Measurements from ENCODE around the gene DUSP18. TPM values are rescaled to one million over a fixed set of nuclear protein-coding genes. Genes with fewer than 3 reads are reported as not detected.

DUSP18 gene
- total RNA-seq, 1 donor from 2014 or later, result 8.6 TPM

DNA sequence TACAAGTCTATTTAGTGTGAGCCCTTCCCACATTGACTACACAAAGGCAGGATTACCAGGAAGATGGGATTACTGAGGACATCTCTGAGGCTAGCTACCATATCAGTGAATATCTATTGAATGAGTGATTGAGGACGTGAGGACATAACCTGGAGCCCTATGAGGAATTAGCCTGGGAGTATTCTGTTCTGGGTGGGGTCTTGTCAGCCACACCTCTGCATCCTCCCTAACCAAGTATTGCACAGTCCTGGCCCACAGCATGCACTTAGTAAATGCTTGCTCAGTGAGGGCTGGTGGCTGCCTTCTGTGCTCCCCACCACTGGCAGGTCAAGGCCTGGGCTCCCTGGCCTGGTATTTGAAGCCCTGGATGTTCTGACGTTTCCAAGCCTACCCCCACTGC is 14.8 kb downstream of the DUSP18 start:
- Mint-ChIP-seq H3K4me3 (ENCODE audit: unreplicated experiment) (no peak overlapping the region), H3K4me1 (ENCODE audit: low read depth, unreplicated experiment) (no peaks in the 10 kb centered on the region), H3K27ac (ENCODE audit: unreplicated experiment) (no peak overlapping the region), H3K9me3 (ENCODE audit: unreplicated experiment) (no peaks in the 10 kb centered on the region), H3K36me3 (ENCODE audit: low read depth, unreplicated experiment) (peaks cover 9% of the 10 kb centered on the region), H3K27me3 (ENCODE audit: low read depth, unreplicated experiment) (peaks cover 1% of the 10 kb centered on the region)
- DNase-seq (ENCODE audit: low read depth) (no peak), FAIRE-seq (no peak)
- Histone ChIP-seq H4K20me1 (ENCODE audit: insufficient read depth, low read length) (no peaks in the 10 kb centered on the region), H3K79me2 (ENCODE audit: insufficient read depth, low read length) (no peaks in the 10 kb centered on the region), H3K27ac (ENCODE audit: low read depth, low read length) (no peak overlapping the region), H3K9me3 (ENCODE audit: insufficient read depth, low read depth, low read length) (no peaks in the 10 kb centered on the region), H3K27me3 (ENCODE audit: insufficient read depth, low read length) (no peaks in the 10 kb centered on the region), H3K4me2 (ENCODE audit: low read length) (no peak overlapping the region), H3K9ac (ENCODE audit: low read length) (no peak overlapping the region), H3K4me1 (ENCODE audit: insufficient read depth, low read length) (peaks cover 5% of the 10 kb centered on the region), H2AFZ (ENCODE audit: low read depth, low read length) (no peak overlapping the region), H3K36me3 (ENCODE audit: insufficient read depth, low read length) (no peaks in the 10 kb centered on the region), H3K4me3 (ENCODE audit: insufficient read depth, low read depth, low read length) (no peak overlapping the region)
- TF ChIP-seq EZH2 (IDR thresholded peaks at IDR 0.05; ENCODE audit: insufficient read depth, low read length), result no peak
- TF ChIP-seq, protein P1, sequence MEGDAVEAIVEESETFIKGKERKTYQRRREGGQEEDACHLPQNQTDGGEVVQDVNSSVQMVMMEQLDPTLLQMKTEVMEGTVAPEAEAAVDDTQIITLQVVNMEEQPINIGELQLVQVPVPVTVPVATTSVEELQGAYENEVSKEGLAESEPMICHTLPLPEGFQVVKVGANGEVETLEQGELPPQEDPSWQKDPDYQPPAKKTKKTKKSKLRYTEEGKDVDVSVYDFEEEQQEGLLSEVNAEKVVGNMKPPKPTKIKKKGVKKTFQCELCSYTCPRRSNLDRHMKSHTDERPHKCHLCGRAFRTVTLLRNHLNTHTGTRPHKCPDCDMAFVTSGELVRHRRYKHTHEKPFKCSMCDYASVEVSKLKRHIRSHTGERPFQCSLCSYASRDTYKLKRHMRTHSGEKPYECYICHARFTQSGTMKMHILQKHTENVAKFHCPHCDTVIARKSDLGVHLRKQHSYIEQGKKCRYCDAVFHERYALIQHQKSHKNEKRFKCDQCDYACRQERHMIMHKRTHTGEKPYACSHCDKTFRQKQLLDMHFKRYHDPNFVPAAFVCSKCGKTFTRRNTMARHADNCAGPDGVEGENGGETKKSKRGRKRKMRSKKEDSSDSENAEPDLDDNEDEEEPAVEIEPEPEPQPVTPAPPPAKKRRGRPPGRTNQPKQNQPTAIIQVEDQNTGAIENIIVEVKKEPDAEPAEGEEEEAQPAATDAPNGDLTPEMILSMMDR (IDR thresholded peaks at IDR 0.05; ENCODE audit: insufficient read depth, low read depth, low read length), result no peak

DNA sequence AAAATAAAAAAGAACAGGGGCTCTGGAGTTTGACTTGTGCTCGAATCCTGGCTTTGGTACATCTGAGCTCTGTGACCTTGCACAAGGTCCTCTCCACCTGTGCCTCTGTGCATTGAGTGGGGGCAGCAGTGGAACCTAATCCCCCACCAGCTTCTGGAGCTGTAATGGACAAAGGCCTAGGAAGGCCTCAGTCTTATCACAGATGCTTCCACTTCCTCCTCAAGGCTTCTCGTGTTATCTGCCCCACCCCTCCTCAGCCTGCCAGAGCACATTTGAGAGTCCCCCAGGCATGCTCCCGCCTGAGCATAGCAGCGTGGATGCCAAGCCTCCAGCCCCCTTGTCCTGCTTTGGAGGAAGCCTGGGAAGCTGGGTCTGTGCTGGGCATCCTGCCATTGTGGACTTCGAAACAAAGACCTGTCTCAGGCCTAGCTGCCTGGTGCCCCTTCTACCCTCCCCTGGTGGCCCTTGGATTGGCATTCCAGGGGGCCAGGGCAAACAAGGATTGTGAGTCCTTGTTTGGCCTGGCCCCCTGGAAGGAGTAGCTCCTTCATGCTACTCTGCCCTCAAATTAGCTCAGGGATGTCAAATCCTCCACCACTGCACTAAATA is 17.1 kb downstream of the DUSP18 start:
- Mint-ChIP-seq H3K36me3 (ENCODE audit: low read depth, unreplicated experiment) (peaks cover 9% of the 10 kb centered on the region), H3K27me3 (ENCODE audit: low read depth, unreplicated experiment) (peaks cover 1% of the 10 kb centered on the region), H3K27ac (ENCODE audit: unreplicated experiment) (no peak overlapping the region), H3K4me1 (ENCODE audit: low read depth, unreplicated experiment) (no peaks in the 10 kb centered on the region), H3K4me3 (ENCODE audit: unreplicated experiment) (no peak overlapping the region), H3K9me3 (ENCODE audit: unreplicated experiment) (no peaks in the 10 kb centered on the region)
- no peaks in the 10 kb centered on the region for H3K9me3 ChIP-seq (ENCODE audit: insufficient read depth, low read depth, low read length)
- no peak overlapping the region for H2AFZ ChIP-seq (ENCODE audit: low read depth, low read length)
- H3K27me3 ChIP-seq (ENCODE audit: insufficient read depth, low read length), result no peaks in the 10 kb centered on the region
- TF ChIP-seq EZH2 (IDR thresholded peaks at IDR 0.05; ENCODE audit: insufficient read depth, low read length), result no peak
- TF ChIP-seq, protein P1 (IDR thresholded peaks at IDR 0.05; ENCODE audit: insufficient read depth, low read depth, low read length), result no peak
- peaks cover 5% of the 10 kb centered on the region for H3K4me1 ChIP-seq (ENCODE audit: insufficient read depth, low read length)
- H3K4me3 ChIP-seq (ENCODE audit: insufficient read depth, low read depth, low read length), result no peak overlapping the region
- H3K27ac ChIP-seq (ENCODE audit: low read depth, low read length), result no peak overlapping the region
- FAIRE-seq (no peak), DNase-seq (ENCODE audit: low read depth) (no peak)
- H3K36me3 ChIP-seq (ENCODE audit: insufficient read depth, low read length), result no peaks in the 10 kb centered on the region
- no peaks in the 10 kb centered on the region for H4K20me1 ChIP-seq (ENCODE audit: insufficient read depth, low read length)
- H3K79me2 ChIP-seq (ENCODE audit: insufficient read depth, low read length), result peaks cover 8% of the 10 kb centered on the region
- H3K4me2 ChIP-seq (ENCODE audit: low read length), result no peak overlapping the region
- H3K9ac ChIP-seq (ENCODE audit: low read length), result no peak overlapping the region

DNA sequence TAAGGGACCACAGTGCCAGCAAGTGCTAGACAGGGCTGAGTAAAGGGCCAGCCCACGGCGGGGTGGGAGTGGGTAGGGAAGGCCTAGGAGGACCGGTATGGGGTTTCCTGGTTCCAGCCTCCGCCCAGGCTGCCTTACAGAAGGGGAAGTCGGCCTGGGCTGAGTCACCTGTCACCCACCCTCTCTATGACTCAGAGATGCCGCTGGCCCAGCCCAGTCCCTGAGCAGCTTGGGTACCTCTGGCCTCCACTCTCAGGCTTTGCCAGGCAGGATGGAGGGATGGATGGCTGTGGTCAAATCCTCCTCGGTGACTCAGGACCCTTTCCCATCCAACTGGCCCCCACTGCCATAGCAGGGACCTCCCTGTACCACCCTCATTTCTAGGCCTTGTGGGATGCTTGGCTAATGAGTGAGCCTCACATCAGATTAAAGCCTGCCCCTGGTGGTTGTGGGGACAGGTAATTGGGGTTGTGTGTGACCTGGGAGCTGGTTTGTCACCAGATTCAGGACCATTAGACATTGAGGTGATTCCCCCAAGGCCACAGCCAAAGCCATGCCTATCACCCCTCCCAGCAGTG is 18.2 kb downstream of the DUSP18 start:
- Histone ChIP-seq H3K4me2 (ENCODE audit: low read length) (peak overlapping the region; percentile 15), H3K27me3 (ENCODE audit: insufficient read depth, low read length) (no peaks in the 10 kb centered on the region), H3K4me1 (ENCODE audit: insufficient read depth, low read length) (peaks cover 5% of the 10 kb centered on the region), H3K9ac (ENCODE audit: low read length) (peak overlapping the region; percentile 33), H3K79me2 (ENCODE audit: insufficient read depth, low read length) (peaks cover 8% of the 10 kb centered on the region), H3K36me3 (ENCODE audit: insufficient read depth, low read length) (no peaks in the 10 kb centered on the region), H3K27ac (ENCODE audit: low read depth, low read length) (peak overlapping the region; percentile 19), H3K4me3 (ENCODE audit: insufficient read depth, low read depth, low read length) (no peak overlapping the region), H2AFZ (ENCODE audit: low read depth, low read length) (no peak overlapping the region), H4K20me1 (ENCODE audit: insufficient read depth, low read length) (no peaks in the 10 kb centered on the region), H3K9me3 (ENCODE audit: insufficient read depth, low read depth, low read length) (no peaks in the 10 kb centered on the region)
- H3K9me3 Mint-ChIP-seq (ENCODE audit: unreplicated experiment), result no peaks in the 10 kb centered on the region
- no peaks in the 10 kb centered on the region for H3K27me3 Mint-ChIP-seq (ENCODE audit: low read depth, unreplicated experiment)
- no peak for TF ChIP-seq EZH2 (IDR thresholded peaks at IDR 0.05; ENCODE audit: insufficient read depth, low read length)
- TF ChIP-seq, protein P1 (IDR thresholded peaks at IDR 0.05; ENCODE audit: insufficient read depth, low read depth, low read length), result peak; percentile 5
- FAIRE-seq (no peak), DNase-seq (ENCODE audit: low read depth) (peak; percentile 86)
- no peaks in the 10 kb centered on the region for H3K4me1 Mint-ChIP-seq (ENCODE audit: low read depth, unreplicated experiment)
- no peak overlapping the region for H3K27ac Mint-ChIP-seq (ENCODE audit: unreplicated experiment)
- H3K4me3 Mint-ChIP-seq (ENCODE audit: unreplicated experiment), result no peak overlapping the region
- peaks cover 6% of the 10 kb centered on the region for H3K36me3 Mint-ChIP-seq (ENCODE audit: low read depth, unreplicated experiment)
